ENCODE results near the gene IDH1. TPM values are rescaled to one million over a fixed set of nuclear protein-coding genes. Genes with fewer than 3 reads are reported as not detected.

IDH1 gene
- total RNA-seq: 200 and 249 TPM in 2 replicates

DNA sequence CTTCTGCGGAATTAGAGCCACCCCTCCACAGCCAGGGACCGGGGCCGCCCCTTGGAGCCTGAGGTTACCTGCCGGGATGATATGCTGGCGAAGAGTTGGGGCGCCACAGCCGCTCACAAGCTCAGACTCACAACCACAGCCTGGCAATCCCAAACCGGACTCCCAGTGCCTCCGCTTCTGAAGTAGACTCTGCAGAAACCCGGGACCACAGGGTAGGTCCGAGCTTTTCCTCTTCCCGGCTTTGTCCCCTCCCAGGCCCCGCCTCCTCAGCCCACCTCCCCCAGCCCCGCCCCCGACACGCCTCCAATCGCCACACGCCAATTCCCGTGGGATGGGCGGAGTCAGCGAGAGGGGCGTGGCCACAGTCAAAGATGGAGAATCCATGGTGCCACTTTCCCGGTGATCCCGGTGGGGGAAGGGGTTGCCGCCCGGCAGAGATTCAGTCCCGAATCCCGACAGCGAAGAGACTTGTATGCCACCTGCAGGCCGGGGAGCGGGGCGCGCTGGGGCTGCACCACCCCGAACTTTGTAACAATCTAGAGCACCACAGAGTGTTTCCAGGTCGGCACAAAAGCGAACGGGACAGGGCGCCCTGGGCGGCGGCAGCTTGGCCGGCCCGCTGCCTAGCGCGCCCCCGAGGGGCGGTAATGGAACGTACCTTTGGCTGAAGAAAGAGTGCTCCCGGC lies at the start of gene IDH1:
Gene IDH1, minus strand, starts transcription at position 201 of the 686 bp plus-strand sequence. CDS start 3,520 bp downstream, outside the sequence.

GRCh38 chr2:208265801-208266552 lies 11.1 kb upstream of the IDH1 start, which contains the start of gene PIKFYVE:
Gene PIKFYVE, plus strand, starts transcription at chr2:208266255. Its CDS starts 5,265 bp downstream, at chr2:208271520.

DNA sequence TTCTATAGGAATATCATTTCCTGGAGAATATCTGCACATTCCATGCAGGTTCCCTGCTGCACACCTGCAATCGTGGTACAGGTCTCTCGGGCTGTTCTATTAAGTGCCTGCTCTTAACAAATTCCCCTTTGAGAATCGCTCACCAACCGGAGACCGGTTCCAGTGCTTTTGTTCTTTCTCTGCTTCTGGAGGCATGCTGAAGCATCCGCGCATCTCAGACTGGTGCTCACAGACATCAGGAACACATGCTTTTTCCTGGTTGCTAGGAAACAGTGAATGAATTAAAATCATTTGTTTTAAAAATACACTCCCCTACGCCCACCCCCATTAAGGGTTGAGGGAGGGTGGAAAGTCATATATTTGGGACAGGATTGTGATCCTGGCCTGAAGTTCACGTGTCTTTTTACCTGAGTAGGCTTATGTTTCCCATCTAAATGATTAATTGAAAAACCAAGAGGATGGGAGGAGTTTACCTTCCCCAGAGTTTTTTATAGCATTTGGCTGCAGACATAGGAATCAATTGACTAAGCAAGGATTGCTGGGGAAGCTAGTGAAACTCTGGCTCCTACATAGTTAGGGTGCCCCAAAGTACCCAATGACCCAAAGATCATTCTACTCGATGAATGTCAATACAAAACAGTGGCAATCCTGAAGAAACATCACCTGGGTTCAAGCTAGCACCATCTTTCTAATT lies 64.9 kb downstream of the IDH1 start, which contains the start of gene C2orf80:
Gene C2orf80, minus strand, starts transcription at position 221 of the 694 bp plus-strand sequence. CDS start 3,044 bp downstream, outside the sequence.

Other genes with a start within 250 kb of the IDH1 start
- 10.6 and 18.6 TPM in 2 replicates for gene PLEKHM3, start 229.5 kb downstream of the IDH1 start, total RNA-seq
- gene CRYGD, start 130.5 kb downstream of the IDH1 start, total RNA-seq: not detected in 2 replicates
- not detected in 2 replicates for gene CRYGC, start 125.2 kb downstream of the IDH1 start, total RNA-seq
- gene CRYGB, start 108.9 kb downstream of the IDH1 start, total RNA-seq: not detected in 2 replicates
- not detected in 2 replicates for gene CRYGA, start 91.5 kb downstream of the IDH1 start, total RNA-seq
- not detected in 2 replicates for gene C2orf80, start 65.0 kb downstream of the IDH1 start, total RNA-seq
- gene PIKFYVE, start 11.2 kb upstream of the IDH1 start, total RNA-seq: 21.4 and 27.1 TPM in 2 replicates
- gene PTH2R, start 151.7 kb upstream of the IDH1 start, total RNA-seq: under 0.01 TPM in 1 of 2 replicates, not detected in the other

Measured in bronchial smooth muscle cell (primary cell).